ENCODE measurements around the gene TSPEAR. TPM values are rescaled to one million over a fixed set of nuclear protein-coding genes. Genes with fewer than 3 reads are reported as not detected.

Gene TSPEAR
- total and polyA plus RNA-seq, 2 of the 13 experiments (the other 11 are each of a cell fraction or from before 2014, with no cell fraction given): 0.07 to 0.32 TPM

- in situ Hi-C loops (cut with HindIII; ENCODE audit: extremely low pct_ligation_motif_present, low pct_unique_long_range_greater_than_20kb) (no loop called here), intact Hi-C loops (cut with micrococcal nuclease; ENCODE audit: unreplicated experiment) (no loop called here)
- ATAC-seq: no peak
- no peak for TF ChIP-seq NONO (IDR thresholded peaks at IDR 0.05)
- TF ChIP-seq NONO (CRISPR knock-in tag; conservative IDR thresholded peaks at IDR 0.05): no peak
- TF ChIP-seq, protein P1, sequence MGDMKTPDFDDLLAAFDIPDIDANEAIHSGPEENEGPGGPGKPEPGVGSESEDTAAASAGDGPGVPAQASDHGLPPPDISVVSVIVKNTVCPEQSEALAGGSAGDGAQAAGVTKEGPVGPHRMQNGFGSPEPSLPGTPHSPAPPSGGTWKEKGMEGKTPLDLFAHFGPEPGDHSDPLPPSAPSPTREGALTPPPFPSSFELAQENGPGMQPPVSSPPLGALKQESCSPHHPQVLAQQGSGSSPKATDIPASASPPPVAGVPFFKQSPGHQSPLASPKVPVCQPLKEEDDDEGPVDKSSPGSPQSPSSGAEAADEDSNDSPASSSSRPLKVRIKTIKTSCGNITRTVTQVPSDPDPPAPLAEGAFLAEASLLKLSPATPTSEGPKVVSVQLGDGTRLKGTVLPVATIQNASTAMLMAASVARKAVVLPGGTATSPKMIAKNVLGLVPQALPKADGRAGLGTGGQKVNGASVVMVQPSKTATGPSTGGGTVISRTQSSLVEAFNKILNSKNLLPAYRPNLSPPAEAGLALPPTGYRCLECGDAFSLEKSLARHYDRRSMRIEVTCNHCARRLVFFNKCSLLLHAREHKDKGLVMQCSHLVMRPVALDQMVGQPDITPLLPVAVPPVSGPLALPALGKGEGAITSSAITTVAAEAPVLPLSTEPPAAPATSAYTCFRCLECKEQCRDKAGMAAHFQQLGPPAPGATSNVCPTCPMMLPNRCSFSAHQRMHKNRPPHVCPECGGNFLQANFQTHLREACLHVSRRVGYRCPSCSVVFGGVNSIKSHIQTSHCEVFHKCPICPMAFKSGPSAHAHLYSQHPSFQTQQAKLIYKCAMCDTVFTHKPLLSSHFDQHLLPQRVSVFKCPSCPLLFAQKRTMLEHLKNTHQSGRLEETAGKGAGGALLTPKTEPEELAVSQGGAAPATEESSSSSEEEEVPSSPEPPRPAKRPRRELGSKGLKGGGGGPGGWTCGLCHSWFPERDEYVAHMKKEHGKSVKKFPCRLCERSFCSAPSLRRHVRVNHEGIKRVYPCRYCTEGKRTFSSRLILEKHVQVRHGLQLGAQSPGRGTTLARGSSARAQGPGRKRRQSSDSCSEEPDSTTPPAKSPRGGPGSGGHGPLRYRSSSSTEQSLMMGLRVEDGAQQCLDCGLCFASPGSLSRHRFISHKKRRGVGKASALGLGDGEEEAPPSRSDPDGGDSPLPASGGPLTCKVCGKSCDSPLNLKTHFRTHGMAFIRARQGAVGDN (CRISPR knock-in tag; IDR thresholded peaks at IDR 0.05): peak; percentile 9; the same call in 1 of the 2 replicates
- TF ChIP-seq SIX1 (CRISPR knock-in tag; IDR thresholded peaks at IDR 0.05; ENCODE audit: borderline replicate concordance): no peak
- H3K4me3 ChIP-seq (replicated peaks in 1 of 3; ENCODE audit: insufficient read depth in 1 of 3, low read depth in 2 of 3, low read length in 3 of 3): no peak overlapping the region
- peaks cover 43% of the 10 kb centered on the region for H3K4me1 ChIP-seq (ENCODE audit: insufficient read depth, low read length)
- no peaks in the 10 kb centered on the region for H3K9me3 ChIP-seq (ENCODE audit: low read length)
- WGBS (ENCODE audit: low lambda C conversion rate): 78% methylated on average over 13 of the region's 23 CpGs
- no peaks in the 10 kb centered on the region for H3K79me2 ChIP-seq (ENCODE audit: insufficient read depth, low read length)
- no peak for FAIRE-seq
- no peak for DNase-seq (ENCODE audit: low spot score)
- H3K4me2 ChIP-seq (ENCODE audit: low read depth, low read length): no peak overlapping the region
- H3K27ac ChIP-seq (ENCODE audit: extremely low read length, insufficient read depth, low read length): no peak overlapping the region
- H2AFZ ChIP-seq (ENCODE audit: low read length): no peak overlapping the region
- H3K36me3 ChIP-seq (replicated peaks in 1 of 2; ENCODE audit: control insufficient read depth in 1 of 2, insufficient read depth in 2 of 2, low read length in 2 of 2): no peaks in the 10 kb centered on the region
- no TSS peak for BruUV-seq (replicated peaks)
- POLR2A ChIA-PET: no interaction called here
- H4K20me1 ChIP-seq (ENCODE audit: insufficient read depth, low read length): no peaks in the 10 kb centered on the region
- CTCF ChIA-PET (ENCODE audit: low intra/inter-chr PET ratio, low total read pairs): no interaction called here
- no peak overlapping the region for H3K9ac ChIP-seq (ENCODE audit: insufficient read depth, low read depth, low read length)
- H3K27me3 ChIP-seq (ENCODE audit: control insufficient read depth in 1 of 2, insufficient read depth in 2 of 2, low read length in 2 of 2): peaks cover 0 to 49% of the 10 kb centered on the region in 2 experiments; a peak in 3 of 5 replicates
Observed at GRCh38 chr21:44729336-44730027, 18.1 kb upstream of the TSPEAR start.
